NCI-H748 treated with DMSO at 0.1 percent for 48 hours (cell line): Measurements from ENCODE around the gene CDK5R2.

ENCODE experiments used
- DNase-seq: peaks from one replicate; lab custom pipeline; 2025; lab: John Stamatoyannopoulos, UW

Gene CDK5R2

GRCh38 chr2:219002395-219003266 lies 43.2 kb downstream of the CDK5R2 start:
- peak; percentile 75 for DNase-seq

GRCh38 chr2:219003267-219003634 lies 43.8 kb downstream of the CDK5R2 start:
- DNase-seq, result no peak

- no peak for DNase-seq
Measured at GRCh38 chr2:219003979-219004378, 44.5 kb downstream of the CDK5R2 start.

- no peak for DNase-seq
Measured at GRCh38 chr2:219009294-219009693, 49.8 kb downstream of the CDK5R2 start.

- DNase-seq, result peak; percentile 12
Measured at GRCh38 chr2:219010162-219010756, 50.8 kb downstream of the CDK5R2 start.

GRCh38 chr2:219010873-219011272 lies 51.4 kb downstream of the CDK5R2 start:
- DNase-seq, result no peak
